Tibial nerve (tissue), 4 donors: Measurements from ENCODE around the gene FBXL22. TPM values are rescaled to one million over a fixed set of nuclear protein-coding genes. Genes with fewer than 3 reads are reported as not detected.

ENCODE experiments used
- DNase-seq, 2 donors: peaks; one replicate each; pipeline ENCODE4 v3.0.0-alpha.2; 2019; ENCODE audit warnings: low spot score in 2 of 2
- H3K27ac ChIP-seq, 4 donors: fragments of 200-600 bp; sonication (generic) in 3 of 4; one replicate each; pipeline ENCODE4 v1.5.1; 2017 to 2019; ENCODE audit warnings: mild to moderate bottlenecking in 1 of 4
- H3K27me3 ChIP-seq, 2 donors: fragments of 200-600 bp; sonication (generic) in 1 of 2; one replicate each; pipeline versions ENCODE4 v1.5.1 to v1.6.0; 2017 to 2019
- H3K36me3 ChIP-seq, 3 donors: fragments of 200-600 bp; sonication (generic); one replicate each; pipeline ENCODE4 v1.5.1; 2018 to 2019
- H3K4me1 ChIP-seq, 4 donors: fragments of 200-600 bp; sonication (generic) in 3 of 4; one replicate each; pipeline ENCODE4 v1.5.1; 2017 to 2019
- H3K4me3 ChIP-seq, 4 donors: fragments of 200-600 bp; sonication (generic) in 3 of 4; one replicate each; pipeline ENCODE4 v1.5.1; 2017 to 2019; ENCODE audit warnings: mild to moderate bottlenecking in 1 of 4, moderate library complexity in 1 of 4
- H3K9me3 ChIP-seq, 4 donors: fragments of 200-600 bp; sonication (generic) in 3 of 4; one replicate each; pipeline ENCODE4 v1.5.1; 2017 to 2019
- EP300 ChIP-seq, 2 donors: sonication (generic); formaldehyde crosslinking; IDR thresholded peaks; one replicate each; pipeline ENCODE4 v1.6.1; 2017; ENCODE audit warnings: antibody characterized with exemption in 2 of 2, mild to moderate bottlenecking in 1 of 2
- POLR2A ChIP-seq, 2 donors: fragments of 450-650 bp; IDR thresholded peaks; one replicate each; pipeline ENCODE4 v1.6.1; 2017; ENCODE audit warnings: antibody characterized with exemption in 2 of 2, mild to moderate bottlenecking in 2 of 2, moderate library complexity in 2 of 2
- WGBS, 2 donors: methylation state at CpG; one replicate each; pipeline ENCODE4 v1.1.5; 2018; 5-methylcytosine and 5-hydroxymethylcytosine counted together
- total RNA-seq, 4 donors: library from RNA; depleted of rRNA; stranded (reverse); fragments of >200 nt; gene quantifications; one replicate each; pipeline ENCODE4 v1.1.0, GENCODE V29; 2016
- TF ChIP-seq, protein P1 (sequence below), 5 experiments: fragments of 200-600 bp in 3 of 5; fragments of 450-650 bp in 2 of 5; sonication (generic) in 3 of 5; IDR thresholded peaks; one replicate each; pipeline ENCODE4 v1.5.1; 2016 to 2019; ENCODE audit warnings: antibody characterized with exemption in 5 of 5, mild to moderate bottlenecking in 3 of 5, moderate library complexity in 2 of 5

Gene FBXL22
- total RNA-seq, 4 donors from 2014 or later, result 0.63 to 2.8 (median 2.7) TPM; not detected in 1

DNA sequence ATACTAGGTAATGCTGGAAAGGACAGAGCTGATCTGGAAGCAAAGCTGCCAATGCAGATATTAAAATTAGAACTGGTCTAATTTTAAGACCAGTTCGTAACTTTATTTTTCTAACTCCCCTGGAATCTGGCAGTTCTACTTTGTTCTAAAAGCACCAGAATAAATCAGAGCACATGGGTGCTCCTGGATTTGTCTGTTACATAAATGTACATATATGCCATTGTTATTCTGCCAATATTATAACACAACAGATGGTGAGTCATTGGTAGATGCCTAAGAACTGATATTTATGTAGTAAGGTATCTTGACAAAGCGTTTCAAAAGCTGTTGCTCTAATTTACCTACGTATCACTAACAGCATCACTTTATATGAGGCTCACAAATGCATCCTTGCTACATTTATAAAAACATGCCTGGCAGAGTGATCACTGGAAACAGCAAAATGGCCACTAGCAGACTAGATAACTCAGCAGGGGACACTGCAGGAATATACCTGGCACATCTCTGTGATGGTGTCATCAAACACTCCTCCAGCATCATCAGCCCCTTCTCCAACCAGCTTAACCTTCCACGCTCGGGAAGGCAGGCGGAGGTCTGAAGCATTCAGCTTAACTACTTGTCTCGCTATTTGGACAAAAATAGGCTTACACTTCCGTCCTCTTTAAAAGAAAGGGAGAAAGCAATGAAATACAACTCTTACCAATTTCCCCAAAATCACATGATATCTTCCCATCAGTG, 26.2 kb downstream of the FBXL22 start:
- 96 to 97% methylated on average over 8 of the region's 8 CpGs for WGBS, 2 donors
- TF ChIP-seq, protein P1, sequence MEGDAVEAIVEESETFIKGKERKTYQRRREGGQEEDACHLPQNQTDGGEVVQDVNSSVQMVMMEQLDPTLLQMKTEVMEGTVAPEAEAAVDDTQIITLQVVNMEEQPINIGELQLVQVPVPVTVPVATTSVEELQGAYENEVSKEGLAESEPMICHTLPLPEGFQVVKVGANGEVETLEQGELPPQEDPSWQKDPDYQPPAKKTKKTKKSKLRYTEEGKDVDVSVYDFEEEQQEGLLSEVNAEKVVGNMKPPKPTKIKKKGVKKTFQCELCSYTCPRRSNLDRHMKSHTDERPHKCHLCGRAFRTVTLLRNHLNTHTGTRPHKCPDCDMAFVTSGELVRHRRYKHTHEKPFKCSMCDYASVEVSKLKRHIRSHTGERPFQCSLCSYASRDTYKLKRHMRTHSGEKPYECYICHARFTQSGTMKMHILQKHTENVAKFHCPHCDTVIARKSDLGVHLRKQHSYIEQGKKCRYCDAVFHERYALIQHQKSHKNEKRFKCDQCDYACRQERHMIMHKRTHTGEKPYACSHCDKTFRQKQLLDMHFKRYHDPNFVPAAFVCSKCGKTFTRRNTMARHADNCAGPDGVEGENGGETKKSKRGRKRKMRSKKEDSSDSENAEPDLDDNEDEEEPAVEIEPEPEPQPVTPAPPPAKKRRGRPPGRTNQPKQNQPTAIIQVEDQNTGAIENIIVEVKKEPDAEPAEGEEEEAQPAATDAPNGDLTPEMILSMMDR (IDR thresholded peaks at IDR 0.05), result no peak
- TF ChIP-seq POLR2A (IDR thresholded peaks at IDR 0.05) (no peak), EP300 (IDR thresholded peaks at IDR 0.05) (no peak)
- Histone ChIP-seq H3K4me1 (peaks cover 0 to 8% (median 2%) of the 10 kb centered on the region in 4 donors), H3K27ac (no peak overlapping the region), H3K9me3 (no peaks in the 10 kb centered on the region), H3K27me3 (no peaks in the 10 kb centered on the region), H3K36me3 (peaks cover 5 to 71% (median 11%) of the 10 kb centered on the region in 3 donors), H3K4me3 (no peak overlapping the region)
- no peak for DNase-seq

DNA sequence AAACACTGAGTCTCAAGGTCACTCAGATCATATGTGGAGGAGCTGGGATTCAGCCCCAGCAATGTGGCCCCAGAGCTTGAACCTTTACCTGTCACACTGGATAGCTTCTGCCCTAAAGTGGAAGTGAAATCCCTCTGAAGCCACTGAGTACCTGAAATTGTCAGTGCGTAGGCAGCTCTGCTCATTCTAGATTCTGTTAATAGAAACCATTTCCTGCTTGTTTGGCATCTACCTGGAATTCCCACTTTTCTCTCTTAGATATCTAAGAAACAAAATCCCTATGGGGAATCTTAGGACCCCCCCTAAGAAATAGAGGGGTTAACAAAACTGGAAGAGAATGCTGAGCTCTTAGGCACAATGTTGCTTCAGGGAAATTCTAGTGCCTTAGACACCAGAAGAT, 29.8 kb downstream of the FBXL22 start:
- no peak overlapping the region for H3K4me3 ChIP-seq
- no peaks in the 10 kb centered on the region for H3K27me3 ChIP-seq
- TF ChIP-seq, protein P1 (IDR thresholded peaks at IDR 0.05), result no peak
- TF ChIP-seq POLR2A (IDR thresholded peaks at IDR 0.05) (no peak), EP300 (IDR thresholded peaks at IDR 0.05) (no peak)
- peaks cover 0 to 35% (median 9%) of the 10 kb centered on the region in 4 donors for H3K4me1 ChIP-seq
- peak overlapping the region; percentile 59 to 92 (median 78) for H3K27ac ChIP-seq
- H3K9me3 ChIP-seq, result no peaks in the 10 kb centered on the region
- no peak for DNase-seq
- H3K36me3 ChIP-seq, result peaks cover 5 to 96% (median 11%) of the 10 kb centered on the region in 3 donors
- WGBS, 2 donors, result 88 to 100% methylated on average over 1 of the region's 1 CpG

DNA sequence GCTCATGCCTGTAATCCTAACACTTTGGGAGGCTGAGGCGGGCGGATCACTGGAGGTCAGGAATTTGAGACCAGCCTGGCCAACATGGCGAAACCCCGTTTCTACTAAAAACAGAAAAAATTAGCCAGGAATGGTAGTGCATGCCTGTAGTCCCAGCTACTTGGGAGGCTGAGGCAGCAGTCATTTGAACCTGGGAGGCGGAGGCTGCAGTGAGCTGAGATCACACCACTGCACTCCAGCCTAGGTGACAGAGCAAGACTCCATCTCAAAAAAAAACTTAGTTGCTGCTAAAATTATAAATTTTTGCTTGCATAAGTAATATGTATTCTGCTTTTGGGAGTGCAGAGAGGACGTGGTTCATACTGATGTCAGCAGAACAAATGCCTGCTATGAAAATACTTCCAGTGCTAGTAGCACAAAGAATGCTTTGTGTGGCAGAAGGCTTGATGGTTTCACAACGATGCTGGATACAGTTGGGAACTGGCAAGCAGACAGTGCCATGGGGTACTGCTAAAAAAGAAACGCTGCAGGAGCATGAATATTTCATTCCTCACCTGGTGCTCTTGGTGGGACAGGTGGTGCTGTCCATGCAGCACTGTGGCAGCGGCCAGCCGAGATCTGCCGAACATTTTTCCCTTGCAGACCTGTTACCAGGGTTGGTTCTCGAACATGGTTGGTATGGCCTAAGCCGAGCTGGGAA, 31.1 kb downstream of the FBXL22 start:
- Histone ChIP-seq H3K4me3 (peak overlapping the region in 3 of 4 donors; percentile 3 to 40 (median 19)), H3K4me1 (peaks cover 0 to 35% (median 9%) of the 10 kb centered on the region in 4 donors), H3K36me3 (peaks cover 8 to 96% (median 10%) of the 10 kb centered on the region in 3 donors), H3K27ac (peak overlapping the region; percentile 71 to 92 (median 78)), H3K27me3 (no peaks in the 10 kb centered on the region), H3K9me3 (no peaks in the 10 kb centered on the region)
- no peak for DNase-seq
- WGBS, 2 donors, result 52 to 64% methylated on average over 13 of the region's 13 CpGs
- peak; percentile 65 to 81 for TF ChIP-seq EP300 (IDR thresholded peaks at IDR 0.05)
- no peak for TF ChIP-seq POLR2A (IDR thresholded peaks at IDR 0.05)
- TF ChIP-seq, protein P1 (IDR thresholded peaks at IDR 0.05), result no peak

DNA sequence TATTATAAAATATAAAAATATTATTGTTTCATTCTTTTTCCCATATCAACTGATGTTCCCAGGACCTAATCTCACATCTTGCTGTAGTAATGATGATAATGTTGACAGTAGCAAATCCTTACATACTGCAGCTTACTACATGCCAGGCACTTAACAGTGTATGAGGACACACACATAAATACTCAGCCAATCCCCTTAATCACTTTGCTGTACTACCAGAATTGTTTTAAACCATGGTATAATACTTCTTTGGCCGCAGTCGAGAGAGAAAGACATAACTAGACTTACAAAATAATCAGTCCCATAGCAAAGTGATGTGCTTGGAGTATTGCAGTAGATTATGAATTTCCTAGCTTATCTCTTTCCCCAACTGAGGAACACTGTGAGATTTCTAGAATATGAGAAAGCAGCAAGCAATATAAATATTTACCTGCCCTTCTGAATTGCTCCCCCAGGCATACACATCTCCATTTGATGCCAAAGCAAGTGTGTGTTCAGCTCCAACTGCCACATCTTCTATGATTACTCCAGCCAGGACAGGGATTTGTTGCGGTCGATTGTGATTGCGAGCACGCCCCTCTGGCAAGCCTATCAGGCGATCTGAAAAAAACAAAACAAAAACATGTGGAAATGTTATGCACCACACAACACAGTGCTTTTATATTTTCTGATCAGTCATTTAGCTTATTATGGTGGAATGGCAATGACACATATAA, 33.0 kb downstream of the FBXL22 start:
- TF ChIP-seq, protein P1 (IDR thresholded peaks at IDR 0.05), result no peak
- TF ChIP-seq POLR2A (IDR thresholded peaks at IDR 0.05) (peak in 1 of 2 donors; percentile 54), EP300 (IDR thresholded peaks at IDR 0.05) (peak in 1 of 2 donors; percentile 83)
- Histone ChIP-seq H3K4me1 (peaks cover 0 to 35% (median 9%) of the 10 kb centered on the region in 4 donors), H3K9me3 (no peaks in the 10 kb centered on the region), H3K36me3 (peaks cover 0 to 96% (median 10%) of the 10 kb centered on the region in 3 donors), H3K27ac (peak overlapping the region; percentile 66 to 90 (median 78)), H3K4me3 (peak overlapping the region in 3 of 4 donors; percentile 18 to 40 (median 20)), H3K27me3 (no peaks in the 10 kb centered on the region)
- WGBS, 2 donors, result 51 to 52% methylated on average over 7 of the region's 7 CpGs
- peak in 1 of 2 donors; percentile 49 for DNase-seq
